H9 (cell line): ENCODE measurements around the gene SPSB4. TPM values are rescaled to one million over a fixed set of nuclear protein-coding genes. Genes with fewer than 3 reads are reported as not detected.

Source experiments
- DNase-seq: peaks from one replicate; pipeline ENCODE4 v3.0.0-alpha.2; 2017
- H2AFZ ChIP-seq: one replicate; pipeline ENCODE4 v1.6.1; 2013; ENCODE audit warnings: mild to moderate bottlenecking, low read length, control low read depth, moderate library complexity
- H2AK5ac ChIP-seq: 2 replicates; pipeline ENCODE4 v1.6.1; 2013; ENCODE audit warnings: low read length, control low read depth, mixed read lengths; ENCODE audit not compliant: insufficient read length
- H2BK120ac ChIP-seq: one replicate; pipeline ENCODE4 v1.6.1; 2013; ENCODE audit warnings: low read depth, mild to moderate bottlenecking, low read length, control low read depth, inconsistent platforms; ENCODE audit not compliant: poor library complexity, severe bottlenecking
- H2BK12ac ChIP-seq: 2 replicates; pipeline ENCODE4 v1.6.1; 2013; ENCODE audit warnings: low read length, control low read depth, mixed read lengths, low read depth; ENCODE audit not compliant: insufficient read length
- H2BK15ac ChIP-seq: 2 replicates; pipeline ENCODE4 v1.6.1; 2013; ENCODE audit warnings: low read depth, low read length, control low read depth
- H2BK20ac ChIP-seq: one replicate; pipeline ENCODE4 v1.6.1; 2013; ENCODE audit warnings: low read depth, mild to moderate bottlenecking, low read length, control low read depth, inconsistent platforms; ENCODE audit not compliant: poor library complexity, severe bottlenecking
- H2BK5ac ChIP-seq: 2 replicates; pipeline ENCODE4 v1.6.1; 2013; ENCODE audit warnings: low read length, control low read depth, mixed read lengths; ENCODE audit not compliant: insufficient read length
- H3K14ac ChIP-seq: 2 replicates; pipeline ENCODE4 v1.6.1; 2013; ENCODE audit warnings: low read length, control low read depth; ENCODE audit not compliant: insufficient read depth
- H3K18ac ChIP-seq: 2 replicates; pipeline ENCODE4 v1.6.1; 2013; ENCODE audit warnings: low read depth, mild to moderate bottlenecking, mixed read lengths, low read length, control low read depth; ENCODE audit not compliant: insufficient read length
- H3K23ac ChIP-seq: 2 replicates; pipeline ENCODE4 v1.6.1; 2013; ENCODE audit warnings: low read length, control low read depth, mixed read lengths, low read depth; ENCODE audit not compliant: insufficient read length
- H3K23me2 ChIP-seq: 2 replicates; pipeline ENCODE4 v1.6.1; 2013; ENCODE audit warnings: low read depth, mild to moderate bottlenecking, mixed read lengths, low read length, control low read depth; ENCODE audit not compliant: insufficient read length, poor library complexity, severe bottlenecking
- H3K27ac ChIP-seq: 2 replicates; pipeline ENCODE4 v1.5.1; 2013; ENCODE audit warnings: low read length, control low read depth, mixed read lengths, low read depth; ENCODE audit not compliant: insufficient read length
- H3K27me3 ChIP-seq: 2 replicates; pipeline ENCODE4 v1.6.1; 2013; ENCODE audit warnings: low read length, control low read depth, inconsistent platforms; ENCODE audit not compliant: insufficient read depth
- H3K4ac ChIP-seq: 2 replicates; pipeline ENCODE4 v1.6.1; 2013; ENCODE audit warnings: low read depth, mild to moderate bottlenecking, control low read depth, inconsistent platforms, low read length, moderate library complexity
- H3K4me1 ChIP-seq: 2 replicates; pipeline ENCODE4 v1.6.1; 2013; ENCODE audit warnings: low read length, control low read depth, inconsistent platforms; ENCODE audit not compliant: insufficient read depth
- H3K4me2 ChIP-seq: 2 replicates; pipeline ENCODE4 v1.6.1; 2013; ENCODE audit warnings: low read length, control low read depth, mixed read lengths; ENCODE audit not compliant: insufficient read length, insufficient read depth
- H3K56ac ChIP-seq: 2 replicates; pipeline ENCODE4 v1.6.1; 2013; ENCODE audit warnings: low read depth, mild to moderate bottlenecking, mixed read lengths, low read length, control low read depth; ENCODE audit not compliant: insufficient read length
- H3K79me1 ChIP-seq: 2 replicates; pipeline ENCODE4 v1.6.1; 2013; ENCODE audit warnings: low read depth, mild to moderate bottlenecking, moderate library complexity, low read length, control low read depth, inconsistent platforms; ENCODE audit not compliant: insufficient read depth, poor library complexity, severe bottlenecking
- H3K79me2 ChIP-seq: 2 replicates; pipeline ENCODE4 v1.6.1; 2013; ENCODE audit warnings: low read length, control low read depth, inconsistent platforms; ENCODE audit not compliant: insufficient read depth
- H3K9ac ChIP-seq: 2 replicates; pipeline ENCODE4 v1.6.1; 2013; ENCODE audit warnings: low read length, control low read depth, mixed read lengths; ENCODE audit not compliant: insufficient read length; ENCODE audit errors: extremely low read depth
- H3K9me3 ChIP-seq: one replicate; pipeline ENCODE4 v1.6.1; 2013; ENCODE audit warnings: low read depth, low read length, inconsistent platforms; ENCODE audit not compliant: control insufficient read depth
- H3T11ph ChIP-seq: one replicate; pipeline ENCODE4 v1.6.1; 2013; ENCODE audit warnings: mild to moderate bottlenecking, low read length, control low read depth, inconsistent platforms
- H4K20me1 ChIP-seq: one replicate; pipeline ENCODE4 v1.6.1; 2013; ENCODE audit not compliant: control insufficient read depth, insufficient read length, insufficient read depth
- H4K5ac ChIP-seq: 2 replicates; pipeline ENCODE4 v1.6.1; 2013; ENCODE audit warnings: low read depth, mild to moderate bottlenecking, mixed read lengths, low read length, control low read depth; ENCODE audit not compliant: insufficient read length
- H4K8ac ChIP-seq: replicated peaks from 2 replicates; pipeline ENCODE4 v1.6.1; 2013; ENCODE audit warnings: low read length, control low read depth, mixed read lengths, low read depth; ENCODE audit not compliant: insufficient read length
- H4K91ac ChIP-seq: 2 replicates; pipeline ENCODE4 v1.6.1; 2013; ENCODE audit warnings: low read depth, mild to moderate bottlenecking, moderate library complexity, mixed read lengths, low read length, control low read depth; ENCODE audit not compliant: insufficient read length
- H3K27ac Mint-ChIP-seq, 3 experiments: 2 replicates in 2 of 3; 3 replicates in 1 of 3; pipeline ENCODE4 v1.8.0; 2020 to 2021; ENCODE audit warnings: mixed read lengths in 3 of 3, mild to moderate bottlenecking in 1 of 3, moderate library complexity in 1 of 3
- H3K27me3 Mint-ChIP-seq: 2 replicates; pipeline ENCODE4 v1.8.0; 2021; ENCODE audit warnings: low read depth, mild to moderate bottlenecking, moderate library complexity, mixed read lengths
- H3K36me3 Mint-ChIP-seq, 3 experiments: 2 replicates in 2 of 3; 3 replicates in 1 of 3; pipeline ENCODE4 v1.8.0; 2020 to 2021; ENCODE audit warnings: low read depth in 3 of 3, mixed read lengths in 3 of 3; ENCODE audit not compliant: insufficient read depth in 1 of 3
- H3K4me1 Mint-ChIP-seq, 2 experiments: 2 replicates each; pipeline ENCODE4 v1.8.0; 2020; ENCODE audit warnings: mixed read lengths in 2 of 2
- H3K4me3 Mint-ChIP-seq, 2 experiments: 2 replicates in 1 of 2; 3 replicates in 1 of 2; pipeline ENCODE4 v1.8.0; 2020 to 2021; ENCODE audit warnings: mild to moderate bottlenecking in 2 of 2, mixed read lengths in 2 of 2, moderate library complexity in 1 of 2
- H3K9me3 Mint-ChIP-seq, 2 experiments: 2 replicates in 1 of 2; 3 replicates in 1 of 2; pipeline ENCODE4 v1.8.0; 2020; ENCODE audit warnings: mild to moderate bottlenecking in 2 of 2, mixed read lengths in 2 of 2, moderate library complexity in 1 of 2
- CTCF ChIP-seq: fragments of 200-600 bp; sonication (generic); conservative IDR thresholded peaks from 3 replicates; pipeline ENCODE4 v1.8.0; 2021; ENCODE audit warnings: antibody characterized with exemption, mild to moderate bottlenecking
- WGBS: extraction: QIAGEN DNeasy Blood & Tissue Kit; methylation state at CpG from one replicate; pipeline ENCODE4 v1.1.7; 2013; ENCODE audit warnings: missing lambda C conversion rate, low lambda C conversion rate, mixed read lengths; ENCODE audit not compliant: insufficient read length; ENCODE audit errors: extremely low coverage; 5-methylcytosine and 5-hydroxymethylcytosine counted together
- total RNA-seq: library from RNA; stranded (reverse); gene quantifications from 2 replicates; pipeline ENCODE4 v1.2.1, GENCODE V29; 2021

The SPSB4 gene
- total RNA-seq, 1 experiment from 2014 or later, result 6.2 TPM

GRCh38 chr3:141146979-141147470 is 95.9 kb downstream of the SPSB4 start:
- no peak for DNase-seq
- no peak overlapping the region for H2BK15ac ChIP-seq
- no peaks in the 10 kb centered on the region for H4K20me1 ChIP-seq
- no peak overlapping the region for H2AFZ ChIP-seq
- peaks cover 15% of the 10 kb centered on the region in 2 experiments for H3K9me3 Mint-ChIP-seq
- no peak overlapping the region for H2BK12ac ChIP-seq
- H3K27me3 ChIP-seq, result no peaks in the 10 kb centered on the region
- H3K56ac ChIP-seq, result no peak overlapping the region
- H2AK5ac ChIP-seq, result no peak overlapping the region
- WGBS, result no CpG with 5 or more reads among the region's 11 CpGs
- H3K4me1 Mint-ChIP-seq, result peaks cover 13 to 18% of the 10 kb centered on the region in 2 experiments
- no peak overlapping the region; the same call in 1 of the 2 replicates for H3K14ac ChIP-seq
- no peak overlapping the region for H2BK20ac ChIP-seq
- H3K79me2 ChIP-seq, result no peaks in the 10 kb centered on the region
- no peaks in the 10 kb centered on the region for H3K79me1 ChIP-seq
- peaks cover 7% of the 10 kb centered on the region for H3K9me3 ChIP-seq
- TF ChIP-seq CTCF, result no peak
- H3K27ac ChIP-seq, result no peak overlapping the region
- H4K5ac ChIP-seq, result no peak overlapping the region
- H3K4me1 ChIP-seq, result no peaks in the 10 kb centered on the region
- H3K9ac ChIP-seq, result no peak overlapping the region
- H4K91ac ChIP-seq, result no peak overlapping the region
- no peak overlapping the region for H2BK5ac ChIP-seq
- H3K4me2 ChIP-seq, result no peak overlapping the region
- no peak overlapping the region for H3K23ac ChIP-seq
- H3T11ph ChIP-seq, result no peak overlapping the region
- no peak overlapping the region for H3K18ac ChIP-seq
- peaks cover 10 to 16% (median 12%) of the 10 kb centered on the region in 3 experiments for H3K36me3 Mint-ChIP-seq
- H3K27ac Mint-ChIP-seq, result no peak overlapping the region
- H3K4me3 Mint-ChIP-seq, result no peak overlapping the region
- no peak overlapping the region for H4K8ac ChIP-seq
- no peaks in the 10 kb centered on the region for H3K23me2 ChIP-seq
- no peak overlapping the region for H3K4ac ChIP-seq
- 0 out of 2 replicates have a peak, but pooled peaks cover 3% of the 10 kb centered on the region for H3K27me3 Mint-ChIP-seq
- H2BK120ac ChIP-seq, result no peak overlapping the region
